Pancreas (tissue), 10 donors: ENCODE measurements around the gene TANGO2. TPM values are rescaled to one million over a fixed set of nuclear protein-coding genes. Genes with fewer than 3 reads are reported as not detected.

Experiments used
- ATAC-seq, 4 donors: fragments of 200-7000 bp; cut with Tn5 transposase; one replicate each; pipeline versions ENCODE4 v1.8.0 to v1.9.1; 2020; ENCODE audit warnings: mild to moderate bottlenecking in 4 of 4, moderate library complexity in 4 of 4
- DNase-seq, 6 donors: peaks; one replicate each; pipeline ENCODE4 v3.0.0-alpha.2; 2020
- FAIRE-seq: peaks from 2 replicates; lab custom pipeline; 2012; peaks lifted over from hg19 to GRCh38; lab: Jason Lieb, UNC
- H3K27ac ChIP-seq, 4 donors: fragments of 200-600 bp; sonication (generic); 1 replicate in 3 of 4; 2 replicates in 1 of 4; pipeline versions ENCODE4 v1.5.0 to v1.8.0; 2020
- H3K27me3 ChIP-seq, 4 donors: fragments of 200-600 bp; one replicate each; pipeline ENCODE4 v1.8.0; 2021
- H3K36me3 ChIP-seq, 3 donors: fragments of 200-600 bp; sonication (generic) in 1 of 3; one replicate each; pipeline versions ENCODE4 v1.5.0 to v1.8.0; 2020 to 2021
- H3K4me1 ChIP-seq, 3 donors: fragments of 200-600 bp; one replicate each; pipeline ENCODE4 v1.8.0; 2021
- H3K4me3 ChIP-seq, 4 donors: fragments of 200-600 bp; sonication (generic) in 2 of 4; one replicate each; pipeline versions ENCODE4 v1.5.0 to v1.8.0; 2020 to 2021
- H3K9me3 ChIP-seq, 4 donors: fragments of 200-600 bp; one replicate each; pipeline ENCODE4 v1.8.0; 2021
- CTCF ChIP-seq, 4 donors: fragments of 200-600 bp; sonication (generic) in 3 of 4; IDR thresholded peaks; one replicate each; pipeline versions ENCODE4 v1.5.0 to v1.8.0; 2021; ENCODE audit warnings: antibody characterized with exemption in 4 of 4
- WGBS, 2 donors: extraction: QIAGEN DNeasy Blood & Tissue Kit; methylation state at CpG; one replicate each; pipeline ENCODE4 v1.1.7; 2013; 5-methylcytosine and 5-hydroxymethylcytosine counted together
- intact Hi-C, 3 donors: fragments of 100-400 bp; cut with DNase I; formaldehyde crosslinking; loops; one replicate each; pipeline versions ENCODE4 v1.11.1 to v1.14.2; 2022
- polyA plus RNA-seq, 2 donors: library from polyadenylated mRNA; stranded (reverse); fragments of 200-250 nt; gene quantifications; one replicate each; pipeline ENCODE4 v1.2.3, GENCODE V29; 2013
- total RNA-seq, 6 donors: library from RNA; stranded (reverse); fragmentation: NEBNext Ultra II Directional in 4 of 6; extraction: Animal tissue kit (Norgen Biotek cat#: 25700) in 4 of 6; gene quantifications; one replicate each; pipeline versions ENCODE4 v1.2.1 to v1.2.4, GENCODE V29; 2021 to 2023
- donor health status: healthy with polysubstance abuse.
- donor health status: DM: no; HTN: no; CAD: no; lungs with moderate emphysema.
- donor health status: DM: no; HTN: no; CAD: no.
- donor health status: control.
- donor health status: control.
- donor health status: Bipolar disorder and iron deficiency.
- donor health status: DM: yes; HTN: yes; CAD: no.
- donor health status: DM: no; HTN: no; CAD: no.
- donor health status: DM: no; HTN: no; CAD: no.
- donor health status: DM: yes; HTN: yes; CAD: no.

The TANGO2 gene
- total and polyA plus RNA-seq, 8 donors: 4.0 to 20.4 (median 11.5) TPM

DNA sequence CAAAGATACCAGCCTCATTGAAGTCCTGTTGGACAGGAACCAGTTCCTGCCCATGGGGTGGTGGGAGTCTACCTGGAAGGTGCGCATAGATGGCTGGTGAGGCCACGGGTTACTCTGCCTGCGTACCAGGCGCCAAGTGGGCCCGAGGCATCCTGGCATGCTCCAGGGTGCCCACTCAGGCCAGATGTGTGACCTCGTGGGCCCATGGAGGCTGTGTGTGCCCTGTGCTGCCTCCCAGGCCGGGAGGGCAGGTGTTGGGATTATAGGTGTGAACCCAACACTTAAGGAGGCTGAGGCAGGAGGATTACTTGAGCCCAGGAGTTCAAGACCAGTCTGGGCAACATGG is 23.1 kb downstream of the TANGO2 start:
- no peaks in the 10 kb centered on the region for H3K27me3 ChIP-seq
- FAIRE-seq (no peak), ATAC-seq (no peak), DNase-seq (no peak)
- no peak overlapping the region for H3K27ac ChIP-seq
- WGBS, 2 donors: 88 to 96% methylated on average over 7 of the region's 7 CpGs
- no peak overlapping the region for H3K4me3 ChIP-seq
- intact Hi-C loops: no loop called here
- H3K36me3 ChIP-seq: peaks cover 0 to 8% (median 0%) of the 10 kb centered on the region in 3 donors
- no peaks in the 10 kb centered on the region for H3K9me3 ChIP-seq
- H3K4me1 ChIP-seq: no peaks in the 10 kb centered on the region
- no peak for TF ChIP-seq CTCF (IDR thresholded peaks at IDR 0.05)

DNA sequence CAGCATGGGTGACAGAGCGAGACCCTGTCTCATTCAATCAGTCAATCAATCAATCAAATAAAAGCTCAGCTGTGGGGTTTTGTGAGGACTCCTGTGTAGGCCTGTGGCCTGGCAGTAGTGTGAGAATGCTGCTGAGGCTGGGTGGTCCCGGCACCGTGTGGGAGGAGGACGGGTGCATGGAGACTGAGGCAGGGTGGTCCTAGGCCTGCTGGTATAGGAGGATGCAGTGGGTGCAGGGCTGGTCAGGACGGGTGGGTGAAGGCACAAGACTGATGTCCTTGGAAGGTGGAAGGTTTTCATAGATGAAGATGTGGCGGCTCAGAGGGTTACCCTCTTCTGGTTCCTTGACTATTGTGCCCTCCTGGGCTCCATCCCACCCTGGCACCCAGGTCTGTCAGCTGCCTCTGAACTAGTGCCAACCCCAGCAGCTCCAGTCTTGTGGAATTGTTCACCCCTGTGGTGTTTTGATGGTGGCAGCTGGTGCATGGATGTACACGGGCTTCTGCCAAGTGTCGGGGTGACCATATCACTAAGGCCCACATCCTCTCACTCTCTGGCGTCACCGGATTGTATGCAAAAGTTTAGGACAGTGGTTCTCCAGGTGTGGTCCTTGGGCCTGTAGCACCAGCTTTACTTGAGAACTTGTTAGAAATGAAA is 23.7 kb downstream of the TANGO2 start:
- ATAC-seq (no peak), DNase-seq (no peak), FAIRE-seq (no peak)
- Histone ChIP-seq H3K27me3 (no peaks in the 10 kb centered on the region), H3K36me3 (peaks cover 0 to 8% (median 0%) of the 10 kb centered on the region in 3 donors), H3K4me3 (no peak overlapping the region), H3K4me1 (no peaks in the 10 kb centered on the region), H3K27ac (no peak overlapping the region), H3K9me3 (no peaks in the 10 kb centered on the region)
- intact Hi-C loops: no loop called here
- WGBS, 2 donors: 85 to 86% methylated on average over 10 of the region's 10 CpGs
- no peak for TF ChIP-seq CTCF (IDR thresholded peaks at IDR 0.05)

GRCh38 chr22:20046730-20047129 is 25.8 kb downstream of the TANGO2 start:
- Histone ChIP-seq H3K4me3 (no peak overlapping the region), H3K9me3 (no peaks in the 10 kb centered on the region), H3K27me3 (no peaks in the 10 kb centered on the region), H3K4me1 (no peaks in the 10 kb centered on the region), H3K36me3 (peaks cover 0 to 8% (median 0%) of the 10 kb centered on the region in 3 donors), H3K27ac (no peak overlapping the region)
- no peak for DNase-seq
- no peak for TF ChIP-seq CTCF (IDR thresholded peaks at IDR 0.05)
- ATAC-seq: no peak
- intact Hi-C loops: no loop called here
- FAIRE-seq: no peak
- WGBS, 2 donors: 93 to 97% methylated on average over 4 of the region's 4 CpGs

DNA sequence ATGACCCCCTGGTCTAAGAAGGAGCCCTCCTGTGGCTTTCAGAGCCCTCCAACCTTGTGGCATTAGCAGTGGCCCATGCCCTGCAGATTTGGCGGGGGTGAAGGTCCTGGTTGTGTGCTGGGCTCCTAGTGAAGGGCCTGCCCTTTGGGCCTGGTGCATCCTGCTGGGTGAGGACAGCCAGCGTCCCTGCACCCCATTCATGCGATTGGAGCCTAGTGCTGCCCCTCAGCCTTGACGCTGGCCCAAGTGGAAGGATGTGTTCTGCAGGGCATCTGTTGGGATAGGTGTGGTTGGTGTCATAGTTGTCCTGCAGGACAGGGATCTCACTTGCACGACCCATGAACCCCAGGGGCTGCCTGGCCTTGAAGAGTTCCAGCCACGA is 31.0 kb downstream of the TANGO2 start:
- TF ChIP-seq CTCF (IDR thresholded peaks at IDR 0.05): no peak
- Histone ChIP-seq H3K27me3 (no peaks in the 10 kb centered on the region), H3K36me3 (peaks cover 0 to 8% (median 0%) of the 10 kb centered on the region in 3 donors), H3K9me3 (no peaks in the 10 kb centered on the region), H3K4me1 (no peaks in the 10 kb centered on the region), H3K27ac (no peak overlapping the region), H3K4me3 (no peak overlapping the region)
- intact Hi-C loops: no loop called here
- ATAC-seq: no peak
- FAIRE-seq: no peak
- DNase-seq: no peak
- 93 to 99% methylated on average over 6 of the region's 6 CpGs for WGBS, 2 donors
